HepG2 (cell line): ENCODE measurements around the gene KLHL7. TPM values are rescaled to one million over a fixed set of nuclear protein-coding genes. Genes with fewer than 3 reads are reported as not detected.

Source experiments
- ADNP ChIP-seq: sonication (generic); formaldehyde crosslinking; IDR thresholded peaks from 2 replicates; pipeline ENCODE4 v1.4.0; 2020; ENCODE audit warnings: missing genetic modification reagents
- ATF7 ChIP-seq, 2 experiments: fragments of 450-650 bp in 1 of 2; sonication (generic) in 1 of 2; formaldehyde crosslinking in 1 of 2; IDR thresholded peaks; 2 replicates each; pipeline versions ENCODE4 v1.4.0 to v1.6.1; 2016 to 2020; ENCODE audit warnings: antibody characterized with exemption in 1 of 2, mild to moderate bottlenecking in 1 of 2, missing genetic modification reagents in 1 of 2
- CC2D1A ChIP-seq: sonication (generic); formaldehyde crosslinking; IDR thresholded peaks from 2 replicates; pipeline ENCODE4 v1.8.1; 2023; ENCODE audit warnings: mild to moderate bottlenecking, missing genetic modification reagents
- ERF ChIP-seq: IDR thresholded peaks from 2 replicates; pipeline ENCODE4 v1.6.1; 2018; ENCODE audit warnings: missing biosample characterization, missing genetic modification reagents
- HOXA5 ChIP-seq: sonication (generic); formaldehyde crosslinking; IDR thresholded peaks from 2 replicates; pipeline ENCODE4 v1.4.0; 2020; ENCODE audit warnings: missing genetic modification reagents
- JARID2 ChIP-seq: sonication (generic); formaldehyde crosslinking; IDR thresholded peaks from 2 replicates; pipeline ENCODE4 v1.8.1; 2023; ENCODE audit warnings: missing genetic modification reagents, inconsistent platforms; ENCODE audit not compliant: insufficient replicate concordance
- JUNB ChIP-seq: sonication (generic); formaldehyde crosslinking; IDR thresholded peaks from 2 replicates; pipeline ENCODE4 v1.8.0; 2022; ENCODE audit warnings: missing genetic modification reagents, mild to moderate bottlenecking, borderline replicate concordance
- KDM6A ChIP-seq: IDR thresholded peaks from 2 replicates; pipeline ENCODE4 v1.6.1; 2016; ENCODE audit warnings: low read depth
- MXI1 ChIP-seq: IDR thresholded peaks from 3 replicates; pipeline ENCODE4 v1.6.1; 2012; ENCODE audit warnings: low read depth, low read length, inconsistent platforms, borderline replicate concordance
- NBN ChIP-seq: fragments of 450-650 bp; conservative IDR thresholded peaks from 2 replicates; pipeline ENCODE4 v1.6.1; 2017
- NFE2 ChIP-seq: sonication (generic); formaldehyde crosslinking; IDR thresholded peaks from 2 replicates; pipeline ENCODE4 v1.4.0; 2020; ENCODE audit warnings: missing genetic modification reagents
- SAFB2 ChIP-seq: sonication (generic); formaldehyde crosslinking; IDR thresholded peaks from 2 replicates; pipeline ENCODE4 v1.5.1; 2020; ENCODE audit warnings: missing genetic modification reagents, low read depth, mild to moderate bottlenecking, borderline replicate concordance
- SCMH1 ChIP-seq: sonication (generic); formaldehyde crosslinking; IDR thresholded peaks from 2 replicates; pipeline ENCODE4 v1.9.0; 2021; ENCODE audit warnings: missing genetic modification reagents, mild to moderate bottlenecking, borderline replicate concordance
- SPEN ChIP-seq: sonication (generic); formaldehyde crosslinking; IDR thresholded peaks from 2 replicates; pipeline ENCODE4 v1.5.1; 2020; ENCODE audit warnings: low read depth, mild to moderate bottlenecking, missing genetic modification reagents
- SRF ChIP-seq: IDR thresholded peaks from 2 replicates; pipeline ENCODE4 v1.6.1; 2011; ENCODE audit warnings: mild to moderate bottlenecking, low read depth, low read length, moderate library complexity
- TAF1 ChIP-seq: sonication (generic); formaldehyde crosslinking; IDR thresholded peaks from 2 replicates; pipeline ENCODE4 v1.4.0; 2020; ENCODE audit warnings: missing genetic modification reagents
- ZBTB21 ChIP-seq: sonication (generic); formaldehyde crosslinking; IDR thresholded peaks from 2 replicates; pipeline ENCODE4 v1.4.0; 2020; ENCODE audit warnings: missing genetic modification reagents
- ZFP36 ChIP-seq: fragments of 150-350 bp; IDR thresholded peaks from 2 replicates; pipeline ENCODE4 v1.6.1; 2018; ENCODE audit warnings: borderline replicate concordance, low read length, low read depth; ENCODE audit not compliant: partially characterized antibody
- ZFP37 ChIP-seq: sonication (generic); formaldehyde crosslinking; IDR thresholded peaks from 2 replicates; pipeline ENCODE4 v1.4.0; 2020; ENCODE audit warnings: missing genetic modification reagents, borderline replicate concordance
- ZFX ChIP-seq: sonication (generic); formaldehyde crosslinking; IDR thresholded peaks from 2 replicates; pipeline ENCODE4 v1.4.0; 2020; ENCODE audit warnings: mild to moderate bottlenecking, low read depth, missing genetic modification reagents, moderate library complexity
- ZNF225 ChIP-seq: sonication (generic); formaldehyde crosslinking; IDR thresholded peaks from 2 replicates; pipeline ENCODE4 v1.4.0; 2020; ENCODE audit warnings: mild to moderate bottlenecking, missing genetic modification reagents
- ZNF235 ChIP-seq: sonication (generic); formaldehyde crosslinking; IDR thresholded peaks from 2 replicates; pipeline ENCODE4 v1.8.1; 2023; ENCODE audit warnings: mild to moderate bottlenecking, missing genetic modification reagents, borderline replicate concordance
- ZNF530 ChIP-seq: sonication (generic); formaldehyde crosslinking; IDR thresholded peaks from 2 replicates; pipeline ENCODE4 v1.5.0; 2020; ENCODE audit warnings: low read depth, mild to moderate bottlenecking, missing genetic modification reagents
- ZNF556 ChIP-seq: sonication (generic); formaldehyde crosslinking; IDR thresholded peaks from 2 replicates; pipeline ENCODE4 v1.4.0; 2020; ENCODE audit warnings: mild to moderate bottlenecking, missing genetic modification reagents, borderline replicate concordance
- polyA plus RNA-seq, 8 experiments: library from polyadenylated mRNA; depleted of rRNA in 3 of 8; stranded (reverse) in 7 of 8; unstranded in 1 of 8; fragments of >200 nt; fragmentation: Illumina TruSeq in 4 of 8; extraction: Trizol in 4 of 8; gene quantifications; 2 replicates each; pipeline versions ENCODE4 v1.2.1 to v1.2.3, GENCODE V29; 2011 to 2016; ENCODE audit warnings: low read depth in 4 of 8, missing spikeins in 1 of 8, mixed read lengths in 1 of 8; ENCODE audit not compliant: insufficient read depth in 1 of 8
- total RNA-seq, 5 experiments: library from RNA; depleted of rRNA; stranded (reverse); fragments of >200 nt; fragmentation: Illumina TruSeq; extraction: Trizol; gene quantifications; 2 replicates each; pipeline ENCODE4 v1.2.3, GENCODE V29; 2016; ENCODE audit warnings: low read depth in 1 of 5
- TF ChIP-seq, protein P1 (sequence below): sonication (generic); formaldehyde crosslinking; IDR thresholded peaks from 2 replicates; pipeline ENCODE4 v1.4.0; 2020; ENCODE audit warnings: mild to moderate bottlenecking, missing genetic modification reagents
- TF ChIP-seq, protein P2 (sequence below), 2 experiments: sonication (generic) in 1 of 2; formaldehyde crosslinking in 1 of 2; IDR thresholded peaks; 2 replicates each; pipeline versions ENCODE4 v1.4.0 to v1.6.1; 2018 to 2020; ENCODE audit warnings: missing genetic modification reagents in 2 of 2, borderline replicate concordance in 1 of 2, low read depth in 1 of 2, mild to moderate bottlenecking in 1 of 2, missing biosample characterization in 1 of 2
- TF ChIP-seq, protein P3 (sequence below): sonication (generic); formaldehyde crosslinking; IDR thresholded peaks from 2 replicates; pipeline ENCODE4 v1.4.0; 2020; ENCODE audit warnings: missing genetic modification reagents, borderline replicate concordance

Gene KLHL7
- total and polyA plus RNA-seq, 2 of the 13 experiments (the other 11 are each of a cell fraction or from before 2014, with no cell fraction given) = 16.2 to 34.4 TPM

DNA sequence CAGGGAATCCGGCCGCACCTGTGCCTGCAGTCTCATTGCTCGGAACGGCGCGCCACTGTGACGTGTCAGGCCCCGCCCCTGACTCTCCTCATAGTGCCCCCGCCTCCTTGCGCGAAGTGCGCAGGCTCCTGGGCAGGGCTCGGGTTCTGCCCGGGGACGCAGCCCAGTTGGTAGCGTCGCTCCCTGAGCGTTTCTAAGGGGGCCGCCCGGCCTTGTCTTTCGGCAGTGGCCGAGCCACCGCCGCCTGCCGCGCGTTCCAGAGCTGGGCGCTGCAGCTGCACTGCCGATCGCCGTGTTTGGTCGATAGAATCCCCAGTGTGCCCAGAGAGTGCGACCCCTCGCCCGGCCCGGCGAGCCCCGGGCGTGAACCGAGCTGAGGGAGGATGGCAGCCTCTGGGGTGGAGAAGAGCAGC, at the start of gene KLHL7 (continued):
- TF ChIP-seq, protein P1, sequence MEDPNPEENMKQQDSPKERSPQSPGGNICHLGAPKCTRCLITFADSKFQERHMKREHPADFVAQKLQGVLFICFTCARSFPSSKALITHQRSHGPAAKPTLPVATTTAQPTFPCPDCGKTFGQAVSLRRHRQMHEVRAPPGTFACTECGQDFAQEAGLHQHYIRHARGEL (CRISPR knock-in tag) = 0 out of 2 replicates have a peak, but pooled peaks have one; percentile 35
- TF ChIP-seq TAF1 (CRISPR knock-in tag) (peak; percentile 88), NFE2 (CRISPR knock-in tag) (no peak), ERF (CRISPR knock-in tag) (no peak), MXI1 (peak; percentile 91; the same call in 1 of the 3 replicates), ADNP (no peak), ZFX (CRISPR knock-in tag) (peak; percentile 94), ZFP37 (no peak), NBN (no peak), JUNB (CRISPR knock-in tag) (no peak; the same call in 1 of the 2 replicates), SCMH1 (no peak), ATF7 (IDR thresholded peaks at IDR 0.05) (no peak), ATF7 (CRISPR knock-in tag; IDR thresholded peaks at IDR 0.05) (no peak), SRF (no peak), JARID2 (CRISPR knock-in tag) (no peak), ZFP36 (no peak), CC2D1A (CRISPR knock-in tag) (no peak), ZNF530 (no peak), SAFB2 (CRISPR knock-in tag) (no peak; the same call in 1 of the 2 replicates), ZBTB21 (no peak), ZNF235 (CRISPR knock-in tag) (no peak), KDM6A (CRISPR knock-in tag) (no peak), ZNF225 (CRISPR knock-in tag) (peak; percentile 56; the same call in 1 of the 2 replicates), ZNF556 (CRISPR knock-in tag) (no peak), SPEN (CRISPR knock-in tag) (peak; percentile 75; the same call in 1 of the 2 replicates), HOXA5 (CRISPR knock-in tag) (no peak)
- TF ChIP-seq, protein P2, sequence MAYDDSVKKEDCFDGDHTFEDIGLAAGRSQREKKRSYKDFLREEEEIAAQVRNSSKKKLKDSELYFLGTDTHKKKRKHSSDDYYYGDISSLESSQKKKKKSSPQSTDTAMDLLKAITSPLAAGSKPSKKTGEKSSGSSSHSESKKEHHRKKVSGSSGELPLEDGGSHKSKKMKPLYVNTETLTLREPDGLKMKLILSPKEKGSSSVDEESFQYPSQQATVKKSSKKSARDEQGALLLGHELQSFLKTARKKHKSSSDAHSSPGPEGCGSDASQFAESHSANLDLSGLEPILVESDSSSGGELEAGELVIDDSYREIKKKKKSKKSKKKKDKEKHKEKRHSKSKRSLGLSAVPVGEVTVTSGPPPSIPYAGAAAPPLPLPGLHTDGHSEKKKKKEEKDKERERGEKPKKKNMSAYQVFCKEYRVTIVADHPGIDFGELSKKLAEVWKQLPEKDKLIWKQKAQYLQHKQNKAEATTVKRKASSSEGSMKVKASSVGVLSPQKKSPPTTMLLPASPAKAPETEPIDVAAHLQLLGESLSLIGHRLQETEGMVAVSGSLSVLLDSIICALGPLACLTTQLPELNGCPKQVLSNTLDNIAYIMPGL (CRISPR knock-in tag; IDR thresholded peaks at IDR 0.05; ENCODE audit: borderline replicate concordance in 1 of 2, low read depth in 1 of 2) = peak; percentile 71 to 84; a peak in 3 of 4 replicates
- TF ChIP-seq, protein P3, sequence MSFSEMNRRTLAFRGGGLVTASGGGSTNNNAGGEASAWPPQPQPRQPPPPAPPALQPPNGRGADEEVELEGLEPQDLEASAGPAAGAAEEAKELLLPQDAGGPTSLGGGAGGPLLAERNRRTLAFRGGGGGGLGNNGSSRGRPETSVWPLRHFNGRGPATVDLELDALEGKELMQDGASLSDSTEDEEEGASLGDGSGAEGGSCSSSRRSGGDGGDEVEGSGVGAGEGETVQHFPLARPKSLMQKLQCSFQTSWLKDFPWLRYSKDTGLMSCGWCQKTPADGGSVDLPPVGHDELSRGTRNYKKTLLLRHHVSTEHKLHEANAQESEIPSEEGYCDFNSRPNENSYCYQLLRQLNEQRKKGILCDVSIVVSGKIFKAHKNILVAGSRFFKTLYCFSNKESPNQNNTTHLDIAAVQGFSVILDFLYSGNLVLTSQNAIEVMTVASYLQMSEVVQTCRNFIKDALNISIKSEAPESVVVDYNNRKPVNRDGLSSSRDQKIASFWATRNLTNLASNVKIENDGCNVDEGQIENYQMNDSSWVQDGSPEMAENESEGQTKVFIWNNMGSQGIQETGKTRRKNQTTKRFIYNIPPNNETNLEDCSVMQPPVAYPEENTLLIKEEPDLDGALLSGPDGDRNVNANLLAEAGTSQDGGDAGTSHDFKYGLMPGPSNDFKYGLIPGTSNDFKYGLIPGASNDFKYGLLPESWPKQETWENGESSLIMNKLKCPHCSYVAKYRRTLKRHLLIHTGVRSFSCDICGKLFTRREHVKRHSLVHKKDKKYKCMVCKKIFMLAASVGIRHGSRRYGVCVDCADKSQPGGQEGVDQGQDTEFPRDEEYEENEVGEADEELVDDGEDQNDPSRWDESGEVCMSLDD (CRISPR knock-in tag) = no peak
